LNCaP clone FGC (cell line): ENCODE measurements around the gene KRT86.

Experiments
- DNase-seq: peaks from one replicate; pipeline ENCODE4 v3.0.0-alpha.2; 2011; ENCODE audit warnings: low read depth
- H3K4me3 ChIP-seq: 2 replicates; pipeline ENCODE4 v1.5.1; 2011; ENCODE audit warnings: mild to moderate bottlenecking, low read depth, low read length, control low read depth
- TF ChIP-seq, protein P1 (sequence below): IDR thresholded peaks from 2 replicates; pipeline ENCODE4 v1.5.1; 2012; ENCODE audit warnings: mild to moderate bottlenecking; ENCODE audit not compliant: control insufficient read depth, insufficient read depth; ENCODE audit errors: extremely low read depth

Gene KRT86

DNA sequence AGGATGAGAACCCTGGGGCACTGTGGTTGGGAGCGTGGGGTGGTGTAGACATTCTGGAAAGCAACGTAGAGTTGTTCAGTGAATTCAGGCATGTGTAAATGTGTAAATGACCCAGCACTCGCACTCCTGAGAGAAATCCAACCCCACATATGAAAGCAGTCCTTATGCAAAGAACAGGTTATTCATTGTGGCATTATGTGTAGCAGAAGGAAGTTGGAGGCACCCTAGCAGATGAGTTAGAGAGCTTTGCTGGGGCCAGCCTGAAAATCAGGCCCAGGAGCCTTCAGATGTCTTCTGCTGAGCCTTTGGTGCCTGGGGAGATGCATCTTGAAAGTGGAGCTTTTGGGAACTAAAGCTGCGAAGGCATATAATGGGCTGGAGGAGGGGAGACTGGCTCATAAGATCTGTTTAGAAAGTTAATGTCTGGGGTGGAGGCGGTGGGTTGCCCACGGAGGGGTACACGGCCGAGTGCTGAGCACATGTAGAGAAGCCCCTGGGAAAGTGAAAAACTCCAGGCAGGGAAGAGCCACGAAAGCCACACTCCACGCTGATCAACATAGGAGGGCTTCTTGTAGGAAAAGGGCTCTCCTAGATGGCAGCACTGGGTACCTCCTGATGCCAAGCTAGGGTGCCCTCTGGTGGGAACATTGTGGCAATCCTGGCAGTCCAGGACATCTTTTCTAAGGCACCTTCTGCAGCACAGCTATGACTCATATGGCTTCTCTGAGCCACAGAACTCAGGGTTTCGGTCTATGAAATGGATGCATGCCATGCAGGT is 52.8 kb downstream of the KRT86 start:
- H3K4me3 ChIP-seq, result no peak overlapping the region
- DNase-seq, result peak; percentile 95
- TF ChIP-seq, protein P1, sequence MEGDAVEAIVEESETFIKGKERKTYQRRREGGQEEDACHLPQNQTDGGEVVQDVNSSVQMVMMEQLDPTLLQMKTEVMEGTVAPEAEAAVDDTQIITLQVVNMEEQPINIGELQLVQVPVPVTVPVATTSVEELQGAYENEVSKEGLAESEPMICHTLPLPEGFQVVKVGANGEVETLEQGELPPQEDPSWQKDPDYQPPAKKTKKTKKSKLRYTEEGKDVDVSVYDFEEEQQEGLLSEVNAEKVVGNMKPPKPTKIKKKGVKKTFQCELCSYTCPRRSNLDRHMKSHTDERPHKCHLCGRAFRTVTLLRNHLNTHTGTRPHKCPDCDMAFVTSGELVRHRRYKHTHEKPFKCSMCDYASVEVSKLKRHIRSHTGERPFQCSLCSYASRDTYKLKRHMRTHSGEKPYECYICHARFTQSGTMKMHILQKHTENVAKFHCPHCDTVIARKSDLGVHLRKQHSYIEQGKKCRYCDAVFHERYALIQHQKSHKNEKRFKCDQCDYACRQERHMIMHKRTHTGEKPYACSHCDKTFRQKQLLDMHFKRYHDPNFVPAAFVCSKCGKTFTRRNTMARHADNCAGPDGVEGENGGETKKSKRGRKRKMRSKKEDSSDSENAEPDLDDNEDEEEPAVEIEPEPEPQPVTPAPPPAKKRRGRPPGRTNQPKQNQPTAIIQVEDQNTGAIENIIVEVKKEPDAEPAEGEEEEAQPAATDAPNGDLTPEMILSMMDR, result peak; percentile 100

GRCh38 chr12:52327830-52328500 is 53.5 kb downstream of the KRT86 start:
- H3K4me3 ChIP-seq, result no peak overlapping the region
- TF ChIP-seq, protein P1, result no peak
- DNase-seq, result no peak

- no peak for DNase-seq
- no peak overlapping the region for H3K4me3 ChIP-seq
- TF ChIP-seq, protein P1, result no peak
These were observed 56.6 kb downstream of the KRT86 start for GRCh38 chr12:52331039-52331438.

GRCh38 chr12:52331833-52332232 is 57.4 kb downstream of the KRT86 start:
- TF ChIP-seq, protein P1, result no peak
- DNase-seq, result no peak
- H3K4me3 ChIP-seq, result no peak overlapping the region

- DNase-seq, result no peak
- TF ChIP-seq, protein P1, result no peak
- H3K4me3 ChIP-seq, result no peak overlapping the region
These were observed 57.9 kb downstream of the KRT86 start for GRCh38 chr12:52332381-52332780.

DNA sequence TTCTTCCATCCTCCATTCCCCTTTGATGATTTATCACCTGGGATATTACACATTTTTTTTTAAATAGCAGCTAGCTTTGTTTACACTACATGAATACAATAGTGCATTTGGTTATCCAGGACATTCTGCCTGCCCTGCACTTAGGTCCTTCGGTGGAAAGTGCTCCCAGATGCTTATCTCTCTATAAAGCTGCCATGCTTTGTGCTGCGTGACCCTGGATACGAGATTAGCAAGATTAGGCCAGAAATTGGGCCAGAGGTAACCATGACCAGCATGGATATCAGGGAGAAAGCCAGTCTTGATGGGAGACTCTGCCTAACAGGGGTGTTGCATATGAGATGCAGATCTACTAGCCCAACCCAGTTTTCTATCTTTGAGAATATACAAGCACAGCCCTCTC is 58.9 kb downstream of the KRT86 start:
- TF ChIP-seq, protein P1, result no peak

More for the DNA sequence above, 58.9 kb downstream of the KRT86 start:
- no peak for DNase-seq
- no peak overlapping the region for H3K4me3 ChIP-seq
